SKM-1 (cell line): Measurements from ENCODE around the gene GOLGA3.
"Not testable (repeated sequence)": the region's sequence is repeated elsewhere in the genome, so short reads cannot be mapped to it uniquely, and the experiment has no call there.

Experiments used
- DNase-seq: peaks from one replicate; lab custom pipeline; 2025; ENCODE audit not compliant: unreplicated experiment; lab: John Stamatoyannopoulos, UW

GOLGA3 gene

DNA sequence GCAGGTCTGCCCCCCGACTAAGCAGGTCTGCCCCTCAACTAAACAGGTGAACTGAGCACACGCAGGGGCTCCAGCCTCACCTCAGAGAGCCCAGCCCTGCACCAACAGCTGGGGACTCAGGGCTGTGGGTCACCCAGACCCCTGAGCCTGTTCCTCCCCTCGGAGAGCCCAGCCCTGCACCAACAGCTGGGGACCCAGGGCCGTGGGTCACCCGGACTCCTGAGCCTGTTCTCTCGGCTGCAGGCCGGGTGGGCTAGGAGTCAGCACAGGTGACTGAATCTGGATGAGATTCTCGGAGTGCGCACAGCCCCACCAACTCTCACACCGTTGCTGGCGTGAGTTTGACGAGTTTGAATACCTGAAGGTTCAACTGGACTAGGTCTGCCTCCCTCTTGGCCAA is 46.7 kb downstream of the GOLGA3 start:
- DNase-seq, result no peak

DNA sequence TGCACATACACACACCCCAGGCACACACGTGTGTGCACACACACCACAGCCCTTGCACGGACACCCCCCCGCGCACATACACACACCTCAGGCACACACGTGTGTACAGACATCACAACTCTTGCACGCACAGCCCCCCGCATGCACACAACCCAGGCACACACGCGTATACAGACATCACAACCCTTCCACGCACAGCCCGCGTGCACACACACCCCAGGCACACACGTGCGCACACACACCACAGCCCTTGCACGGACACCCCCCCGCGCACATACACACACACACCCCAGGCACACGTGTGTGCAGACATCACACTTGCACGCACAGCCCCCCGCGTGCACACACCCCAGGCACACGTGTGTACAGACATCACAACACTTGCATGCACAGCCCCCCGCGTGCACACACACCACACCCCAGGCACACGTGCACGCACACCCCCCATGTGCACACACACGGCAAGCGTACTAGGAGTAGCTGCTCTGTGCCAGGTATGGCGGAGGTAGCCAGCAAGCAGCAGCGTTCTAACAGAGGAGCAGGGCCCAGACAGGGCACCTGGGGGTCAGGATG is 48.8 kb downstream of the GOLGA3 start:
- no peak for DNase-seq

DNA sequence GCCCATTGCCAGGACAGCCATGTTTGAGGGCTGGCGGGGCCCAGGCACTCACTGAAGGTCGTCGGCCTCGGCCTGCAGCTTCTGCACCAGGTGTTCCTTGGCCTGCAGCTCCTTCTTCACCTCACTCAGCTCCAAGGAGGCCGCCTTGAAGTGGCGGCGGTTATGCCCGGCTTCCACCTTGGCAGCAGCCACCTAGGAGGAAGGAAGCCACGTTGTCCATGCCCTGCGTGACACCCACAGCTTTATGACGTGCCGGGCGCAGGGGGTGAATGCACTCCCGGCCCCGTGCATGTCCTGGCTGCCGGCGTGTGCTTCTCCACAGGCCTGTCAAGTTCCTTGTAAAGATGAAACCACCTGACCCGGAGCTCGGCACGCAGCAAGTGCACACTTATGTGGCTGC is 51.1 kb downstream of the GOLGA3 start:
- no peak for DNase-seq

DNA sequence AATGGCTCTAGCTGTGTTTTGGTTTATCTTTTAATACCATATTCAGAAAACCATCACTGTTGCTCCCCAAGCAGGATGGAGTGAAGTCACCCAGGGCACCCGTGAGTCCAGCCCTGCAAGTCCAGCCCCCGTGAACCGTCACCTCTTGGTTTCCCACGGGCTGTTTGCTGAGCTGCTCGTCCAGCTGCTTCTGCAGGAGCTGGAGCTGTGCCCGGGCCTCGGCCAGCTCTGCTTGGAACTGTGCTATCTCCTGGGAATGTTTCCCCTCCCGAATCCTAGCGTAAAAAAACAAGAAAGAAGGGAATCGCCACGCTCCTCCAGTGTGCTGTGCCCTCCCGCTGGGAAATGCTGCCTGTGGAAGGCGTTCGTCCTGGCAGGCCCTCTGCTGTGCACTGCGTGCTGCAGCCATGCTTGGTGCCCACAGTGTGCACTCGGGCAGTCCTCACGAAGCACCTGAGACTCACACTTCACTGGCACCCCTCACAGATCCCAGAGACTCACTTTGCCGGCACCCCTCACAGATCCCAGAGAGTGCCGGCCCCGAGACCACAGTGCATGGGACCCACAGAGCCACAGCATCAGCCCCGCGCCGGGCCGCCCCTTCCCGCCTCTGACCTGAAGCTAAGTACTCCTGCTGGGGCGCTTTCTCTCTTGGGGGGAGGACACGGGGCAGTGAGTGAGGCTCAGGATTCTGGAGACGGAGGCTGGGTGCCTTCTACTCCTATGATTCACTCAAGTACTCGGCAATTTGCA is 51.7 kb downstream of the GOLGA3 start:
- DNase-seq, result no peak

DNA sequence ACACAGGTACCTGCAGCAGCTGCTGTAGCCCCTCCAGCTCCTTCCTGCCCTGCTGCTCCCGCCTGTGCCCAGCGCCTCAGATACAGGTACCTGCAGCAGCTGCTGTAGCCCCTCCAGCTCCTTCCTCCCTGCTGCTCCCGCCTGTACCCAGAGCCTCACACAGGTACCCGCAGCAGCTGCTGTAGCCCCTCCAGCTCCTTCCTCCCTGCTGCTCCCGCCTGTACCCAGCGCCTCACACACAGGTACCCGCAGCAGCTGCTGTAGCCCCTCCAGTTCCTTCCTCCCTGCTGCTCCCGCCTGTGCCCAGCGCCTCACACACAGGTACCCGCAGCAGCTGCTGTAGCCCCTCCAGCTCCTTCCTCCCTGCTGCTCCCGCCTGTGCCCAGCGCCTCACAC is 52.4 kb downstream of the GOLGA3 start:
- not testable (repeated sequence) for DNase-seq

DNA sequence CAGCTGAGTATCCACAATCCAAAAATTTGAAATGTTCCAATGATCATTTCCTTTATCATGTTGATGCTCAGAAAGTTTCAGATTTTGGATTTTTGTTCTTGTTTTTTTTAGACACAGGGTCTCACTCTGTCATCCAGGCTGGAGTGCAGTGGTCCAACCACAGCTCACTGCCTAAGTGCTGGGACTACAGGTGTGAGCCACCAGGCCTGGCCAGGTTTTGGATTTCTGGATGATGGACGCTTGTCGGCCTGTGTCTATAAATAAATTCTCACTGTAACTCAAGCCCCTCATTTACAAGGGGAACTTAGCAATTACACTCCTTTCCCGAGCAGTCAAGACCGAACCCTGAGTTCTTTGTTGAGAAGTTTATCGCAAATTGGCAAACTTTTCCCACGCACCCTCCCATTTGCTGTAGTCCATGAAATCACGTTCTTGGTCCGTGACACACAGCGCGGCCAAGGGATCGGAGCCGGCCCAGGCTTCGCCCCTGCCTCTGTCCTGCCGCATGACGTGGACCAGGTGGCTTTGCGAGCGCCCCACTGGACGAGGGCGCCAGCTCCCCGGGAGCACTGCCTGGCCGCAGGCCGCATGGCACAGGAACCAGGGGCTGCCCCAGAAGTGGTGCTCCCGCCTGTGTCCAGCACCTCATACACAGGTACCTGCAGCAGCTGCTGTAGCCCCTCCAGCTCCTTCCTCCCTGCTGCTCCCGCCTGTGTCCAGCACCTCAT is 53.0 kb downstream of the GOLGA3 start:
- no peak for DNase-seq

DNA sequence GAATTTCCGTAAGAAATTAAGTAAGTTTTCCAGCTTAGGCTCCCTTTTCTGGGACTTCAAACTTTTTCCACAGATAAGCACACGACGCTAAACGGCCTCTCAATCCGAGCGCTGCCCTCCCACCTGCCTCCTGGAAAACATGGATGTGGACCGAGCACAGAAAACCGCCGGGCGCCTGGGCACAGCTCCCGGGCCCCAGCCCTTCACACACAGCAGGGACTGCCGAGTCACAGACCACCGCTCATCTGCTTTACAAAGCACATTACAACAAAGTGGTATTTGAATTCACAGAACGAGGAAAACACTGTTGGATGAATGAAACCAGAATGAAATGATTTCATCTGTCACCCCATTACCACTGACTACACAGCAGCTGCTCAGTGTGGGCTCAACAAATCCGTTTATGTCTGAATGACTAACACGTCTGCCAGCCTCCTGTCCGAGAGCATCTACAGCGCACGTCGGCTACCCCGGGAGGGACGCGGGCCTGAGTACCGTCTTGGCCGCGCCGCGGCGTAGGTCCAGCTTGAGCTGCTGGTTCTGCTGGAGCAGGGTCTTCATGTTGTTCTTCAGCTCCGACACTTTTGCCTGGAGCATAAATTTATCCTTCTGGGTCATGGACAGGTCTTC is 53.9 kb downstream of the GOLGA3 start:
- no peak for DNase-seq

DNA sequence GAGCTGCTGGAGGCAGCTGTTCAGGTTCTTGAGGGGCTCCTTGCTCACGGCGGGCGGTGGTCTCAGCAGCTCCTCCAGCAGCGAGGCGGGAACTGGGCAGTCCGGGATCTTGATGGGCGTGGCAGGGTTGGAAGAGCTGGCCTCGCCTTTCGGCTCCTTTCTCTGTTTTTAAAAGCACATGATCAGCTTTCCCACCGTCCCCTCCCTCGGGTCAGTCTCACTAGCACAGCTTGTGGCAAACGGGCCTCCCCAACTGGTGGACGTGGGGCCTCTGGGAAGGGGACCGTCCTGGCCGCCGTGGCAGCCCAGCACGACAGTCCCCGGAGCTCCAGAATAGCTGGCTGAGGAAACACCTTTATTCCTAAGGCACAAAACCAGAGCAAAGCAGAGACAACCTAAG is 54.5 kb downstream of the GOLGA3 start:
- no peak for DNase-seq

DNA sequence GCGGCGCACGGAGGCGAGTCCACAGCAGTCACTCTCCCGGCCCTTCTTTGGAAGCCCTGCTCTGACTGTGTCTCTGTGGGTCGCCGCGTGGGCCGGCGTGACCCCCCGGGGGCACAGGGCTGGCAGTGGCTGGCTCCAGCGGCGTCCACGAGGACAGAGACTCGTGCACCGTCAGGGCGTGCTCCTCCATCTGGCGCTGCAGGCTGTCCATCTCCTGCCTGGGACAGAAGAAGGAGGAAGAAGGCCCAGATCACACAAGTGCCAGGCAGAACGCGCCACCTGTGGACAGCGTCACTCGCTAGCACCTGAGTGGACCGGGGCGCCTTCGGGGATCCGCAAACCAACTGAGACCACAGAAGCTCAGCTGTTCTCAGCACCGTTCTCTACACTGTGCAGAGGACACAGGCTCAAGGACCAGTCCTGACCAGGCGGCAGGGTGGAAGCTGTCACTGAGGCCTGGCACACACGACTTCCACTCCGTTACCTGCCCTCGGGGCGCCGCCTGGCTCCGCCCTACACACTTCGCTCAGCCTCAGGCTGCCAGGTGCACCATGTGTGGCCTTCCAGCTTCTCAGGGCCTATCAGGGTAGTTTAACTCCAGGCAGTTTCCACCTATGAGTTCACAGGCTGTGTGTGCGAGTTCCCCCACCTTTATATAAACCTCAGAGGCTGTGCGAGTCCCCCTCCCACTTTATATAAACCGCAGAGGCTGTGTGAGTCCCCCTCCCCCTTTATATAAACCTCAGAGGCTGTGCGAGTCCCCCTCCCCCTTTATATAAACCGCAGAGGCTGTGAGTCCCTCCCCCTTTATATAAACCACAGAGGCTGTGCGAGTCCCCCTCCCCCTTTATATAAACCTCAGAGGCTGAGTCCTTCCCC is 55.4 kb downstream of the GOLGA3 start:
- DNase-seq, result no peak

DNA sequence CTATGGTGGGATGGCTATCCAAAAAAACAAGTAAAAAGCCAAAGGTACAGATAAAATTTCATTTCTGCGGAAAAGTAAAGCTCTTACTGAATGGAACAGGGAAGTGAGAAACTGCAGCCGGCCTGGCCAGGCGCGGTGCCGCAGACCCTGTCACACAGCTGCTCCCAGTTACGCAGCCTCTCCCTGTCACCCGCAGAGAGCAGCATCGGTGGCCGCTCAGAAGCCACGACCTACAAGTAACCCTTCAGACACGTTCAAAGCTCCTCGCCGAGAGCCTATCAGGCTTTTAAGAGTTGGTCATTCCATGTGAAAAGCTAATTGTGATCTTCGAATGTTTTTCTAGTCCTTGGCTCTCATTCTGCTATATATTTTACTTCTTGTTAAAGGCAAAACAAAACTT is 56.1 kb downstream of the GOLGA3 start:
- DNase-seq, result no peak

DNA sequence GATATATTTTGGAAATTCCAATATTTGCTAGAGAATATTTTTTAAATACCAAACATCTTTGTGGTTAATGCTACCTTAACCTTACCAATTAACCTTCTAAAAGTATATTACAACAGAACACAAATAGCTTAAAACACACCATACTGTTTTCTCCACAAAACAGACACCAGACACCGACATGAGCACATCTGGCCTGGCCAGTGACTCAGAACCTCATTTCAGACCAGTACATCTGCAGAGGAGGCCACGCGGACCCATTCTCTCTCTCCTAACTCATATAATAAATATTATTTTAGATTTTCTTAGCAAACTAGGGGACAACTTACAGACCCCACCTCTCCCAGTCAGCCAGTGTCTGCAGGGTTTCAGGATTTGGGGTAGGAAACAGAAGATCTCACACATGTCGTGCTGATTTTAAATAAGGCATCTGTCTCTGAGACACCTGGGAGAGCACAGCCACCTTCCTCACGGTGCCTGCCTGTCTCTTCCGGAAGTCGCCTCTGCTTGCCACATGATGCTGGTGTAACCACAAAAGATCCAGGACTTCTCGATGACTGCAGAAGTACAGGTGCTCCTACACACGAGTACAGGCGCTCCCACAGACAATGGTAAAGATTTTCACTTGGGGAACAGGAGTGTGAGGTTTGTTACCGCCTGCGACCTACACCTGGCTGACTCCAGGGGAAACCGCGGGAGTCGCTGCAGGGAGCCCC is 57.4 kb downstream of the GOLGA3 start:
- DNase-seq, result no peak

DNA sequence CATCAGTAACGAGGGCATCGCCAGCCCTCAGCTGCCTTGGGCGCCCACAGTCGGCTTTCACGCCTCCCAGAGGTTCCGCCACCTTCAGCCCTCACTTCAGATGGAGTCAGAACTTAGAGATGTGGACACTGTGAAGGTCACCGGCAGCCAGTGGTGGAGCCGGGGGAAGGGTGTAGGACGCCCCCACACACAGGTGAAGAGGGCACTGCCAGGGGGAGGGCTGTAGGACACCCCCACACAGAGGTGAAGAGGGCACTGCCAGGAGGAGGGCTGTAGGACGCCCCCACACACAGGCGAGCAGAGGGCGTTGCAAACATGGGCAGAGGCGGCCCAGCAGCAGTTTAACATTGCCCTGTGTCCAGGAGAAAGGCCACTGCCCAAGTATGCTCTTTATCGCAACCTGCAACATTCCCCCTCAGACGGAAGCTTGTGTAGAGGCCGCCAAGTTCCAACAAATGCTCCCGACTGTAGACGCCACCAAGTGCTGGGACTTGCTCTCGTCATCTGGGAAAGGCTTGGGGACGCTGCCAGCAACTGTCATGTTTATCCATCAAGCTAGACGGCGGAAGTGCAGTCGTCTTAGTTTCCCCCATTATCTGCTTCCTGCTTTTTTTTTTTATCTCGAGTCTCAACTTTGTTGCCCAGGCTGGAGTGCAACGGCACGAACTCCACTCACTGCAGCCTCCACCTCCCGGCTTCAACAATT is 62.1 kb downstream of the GOLGA3 start:
- DNase-seq, result no peak

DNA sequence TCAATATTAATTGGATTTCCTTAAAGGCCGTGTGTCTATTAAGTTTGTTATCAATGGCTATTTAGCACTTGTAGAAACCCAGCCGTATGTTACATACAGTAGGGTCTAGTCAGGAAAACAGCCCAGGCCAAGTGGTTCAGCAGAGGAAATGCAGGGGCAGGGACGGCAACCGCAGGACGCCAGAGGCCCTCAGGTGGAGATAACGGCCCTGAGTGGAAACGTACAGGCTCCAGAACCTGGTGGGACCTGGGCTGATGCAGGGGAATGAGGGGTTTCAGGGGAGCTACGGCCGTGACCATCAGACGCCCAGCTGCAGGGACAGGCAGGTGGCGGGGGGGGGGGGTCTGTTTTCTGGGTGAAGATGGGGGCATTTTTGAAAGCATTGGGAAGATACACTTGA is 63.3 kb downstream of the GOLGA3 start:
- DNase-seq, result no peak

DNA sequence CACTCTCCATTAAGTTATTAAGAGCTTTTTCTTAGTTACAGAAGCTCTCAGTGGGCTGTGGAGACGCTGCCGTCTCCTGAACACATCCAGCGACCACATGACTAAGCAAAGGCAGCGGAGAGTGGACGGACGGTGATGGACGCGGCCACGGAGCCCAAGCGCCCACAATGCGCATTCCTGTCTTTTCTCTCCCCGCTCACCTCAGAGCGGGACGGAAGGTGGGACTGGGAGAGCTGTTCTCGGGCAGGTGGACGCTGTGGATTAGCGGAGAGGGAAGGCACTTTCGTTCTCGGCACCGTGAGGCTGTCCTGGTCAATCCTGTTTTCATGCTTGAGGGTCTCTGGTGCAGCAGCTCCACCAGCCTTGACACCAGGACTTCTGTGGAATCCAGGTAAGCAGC is 64.4 kb downstream of the GOLGA3 start:
- DNase-seq, result no peak

DNA sequence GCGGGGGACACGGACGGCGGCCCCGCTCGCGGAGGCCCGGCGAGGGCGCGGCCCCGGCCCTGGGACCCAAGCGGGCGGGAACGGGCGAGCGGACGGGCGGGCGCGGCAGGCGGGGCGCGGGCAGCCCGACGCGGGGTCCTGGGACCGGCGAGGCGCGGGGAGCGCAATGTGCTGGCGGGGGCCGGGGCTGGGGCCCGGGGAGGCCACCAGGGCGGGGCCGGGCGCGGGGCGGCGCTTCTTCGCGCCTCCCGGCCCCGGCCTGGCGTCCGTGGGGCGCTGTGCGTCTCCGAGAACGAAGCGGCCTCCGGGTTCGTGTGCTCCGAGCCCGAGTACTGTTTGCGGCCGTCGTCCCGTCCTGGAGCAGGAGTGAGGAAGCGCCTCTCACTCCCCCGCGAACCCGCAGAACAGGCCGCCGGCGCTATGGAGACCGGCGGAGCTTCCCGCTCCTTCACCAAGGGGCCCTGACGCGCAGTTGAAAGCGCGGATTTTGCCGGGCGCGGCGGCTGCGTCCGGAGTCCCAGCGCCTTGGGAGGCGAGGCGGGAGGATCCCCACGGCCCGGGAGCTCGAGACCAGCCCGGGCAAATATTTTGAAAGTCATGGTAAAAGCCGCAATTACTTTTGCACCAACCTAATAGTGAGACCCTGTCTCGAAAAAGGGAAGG is 66.6 kb downstream of the GOLGA3 start:
- peak; percentile 24 for DNase-seq

DNA sequence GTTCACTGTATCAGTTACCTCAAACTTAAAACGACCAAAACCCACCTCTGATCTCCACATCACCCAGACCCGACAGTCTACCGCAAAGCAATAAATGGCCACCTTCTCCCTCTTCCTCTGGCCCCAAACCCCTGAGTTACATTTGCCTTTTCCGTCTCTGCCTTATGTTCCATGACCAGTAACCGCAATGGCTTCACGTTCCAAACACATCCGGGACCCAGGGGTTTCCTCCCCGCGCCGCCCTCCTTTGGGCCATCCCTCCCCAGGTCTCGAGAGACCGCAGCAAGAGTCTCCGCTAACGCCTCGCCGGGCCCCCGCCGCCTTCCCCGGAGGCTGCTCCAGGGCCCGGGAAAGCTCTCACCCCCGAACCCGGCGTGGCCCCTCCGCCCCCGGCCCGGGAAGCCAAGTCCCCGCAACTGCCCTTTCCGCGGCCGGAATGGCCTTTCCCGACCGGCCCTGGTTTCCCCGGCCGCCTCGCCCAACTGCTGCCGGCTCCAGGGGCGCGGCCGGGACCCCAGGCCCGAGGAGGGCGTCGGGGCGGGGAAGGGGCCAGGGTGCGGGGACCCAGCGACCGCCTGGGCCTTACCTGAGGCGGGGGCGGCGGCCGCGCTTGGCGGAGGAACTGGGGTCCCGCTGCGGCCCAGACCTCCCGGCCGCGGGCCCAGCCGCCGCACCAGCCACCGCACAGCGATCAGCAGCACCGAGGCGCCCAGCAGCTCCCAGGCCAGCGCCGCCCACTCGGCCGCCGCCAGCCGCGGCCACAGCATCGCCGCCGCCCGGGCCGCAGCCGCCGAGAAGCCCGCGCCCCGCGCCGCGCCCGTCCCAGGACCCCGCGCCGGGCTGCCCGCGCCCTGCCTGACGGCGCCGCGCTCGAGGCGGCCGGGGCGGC is 67.4 kb downstream of the GOLGA3 start, which contains the start of gene ANKLE2:
Gene ANKLE2 (minus strand): TSS at position 801 of the 889 bp plus-strand sequence. CDS start 34 bp downstream, at position 767.
- no peak for DNase-seq

DNA sequence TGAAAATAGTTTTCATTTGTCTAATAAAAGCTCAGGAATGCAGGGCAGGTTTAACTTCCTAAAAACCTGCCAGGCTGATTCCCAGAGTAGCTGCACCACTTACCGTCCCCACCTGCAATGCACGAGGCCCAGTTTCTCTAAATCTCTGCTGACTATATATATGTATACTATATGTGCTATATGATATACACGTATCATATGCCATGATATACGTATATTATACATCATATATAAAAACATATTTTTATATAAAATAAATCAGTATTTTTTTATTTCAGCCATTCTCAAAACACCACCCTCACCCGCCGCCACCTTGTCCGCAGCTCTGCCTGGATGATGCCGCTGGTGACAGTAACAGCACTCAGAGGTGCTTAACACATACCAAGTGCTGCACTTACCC is 69.3 kb downstream of the GOLGA3 start:
- DNase-seq, result no peak

DNA sequence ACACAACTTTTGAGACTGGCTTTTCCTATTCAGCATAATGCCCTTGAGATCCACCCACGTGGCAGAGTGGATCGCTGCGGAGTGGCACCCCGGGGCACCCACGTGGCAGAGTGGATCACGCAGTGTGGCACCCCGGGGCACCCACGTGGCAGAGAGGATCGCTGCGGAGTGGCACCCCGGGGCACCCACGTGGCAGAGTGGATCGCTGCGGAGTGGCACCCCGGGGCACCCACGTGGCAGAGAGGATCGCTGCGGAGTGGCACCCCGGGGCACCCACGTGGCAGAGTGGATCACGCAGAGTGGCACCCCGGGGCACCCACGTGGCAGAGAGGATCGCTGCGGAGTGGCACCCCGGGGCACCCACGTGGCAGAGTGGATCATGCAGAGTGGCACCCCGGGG is 69.8 kb downstream of the GOLGA3 start:
- DNase-seq, result not testable (repeated sequence)
